ENCODE data around the gene ADIPOR1. TPM values are rescaled to one million over a fixed set of nuclear protein-coding genes. Genes with fewer than 3 reads are reported as not detected.
A peak's percentile ranks its signal among the peaks of the same experiment; 100 is the strongest.

ADIPOR1 gene
- polyA plus RNA-seq, 2 of the 4 experiments (the other 2 are of a cell fraction) = 56.4 to 131 TPM

DNA sequence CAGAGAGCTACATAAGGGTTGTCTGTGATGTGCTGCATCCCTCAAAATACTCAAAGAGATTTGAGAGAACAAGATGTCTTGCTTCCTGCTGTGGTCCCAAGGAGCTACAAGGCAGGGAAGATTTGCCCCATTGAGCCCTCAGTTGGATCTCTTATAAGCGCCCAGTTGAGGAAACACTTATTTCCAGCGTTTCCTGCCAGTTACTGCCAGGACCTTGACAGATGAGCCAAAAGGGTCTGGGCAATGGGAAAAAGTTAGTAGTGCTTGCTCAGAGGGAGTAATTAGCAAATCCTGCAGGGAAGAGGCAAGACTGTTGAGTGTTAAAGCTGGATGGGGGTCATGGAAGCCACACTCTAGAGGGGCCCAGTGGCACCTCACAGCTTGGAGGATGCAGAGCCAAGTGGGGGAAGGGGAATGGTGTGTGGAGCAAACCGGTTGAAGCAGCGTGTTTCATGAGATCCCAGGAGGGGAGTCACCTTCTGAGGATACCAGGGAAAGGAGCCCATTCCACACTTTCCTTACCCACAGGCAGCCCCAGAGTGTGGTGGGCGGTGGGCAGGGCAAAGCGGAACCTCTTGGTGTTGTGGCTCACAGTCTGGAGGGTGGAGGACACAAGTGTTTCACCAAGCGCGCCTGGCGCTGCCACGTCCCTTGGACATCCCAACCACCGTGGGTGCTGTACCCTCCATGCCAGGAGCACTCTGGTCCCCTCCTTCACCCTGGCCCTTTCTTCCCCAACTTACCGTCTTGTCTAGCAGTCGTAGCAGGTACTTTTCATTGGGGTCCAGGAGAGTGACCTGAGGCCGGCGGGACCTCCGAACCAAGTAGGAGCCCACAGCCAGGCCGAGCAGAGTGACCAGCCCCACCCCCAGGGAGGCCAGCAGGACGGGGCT, 8.1 kb upstream of the ADIPOR1 start:
- DNase-seq (ENCODE audit: low read depth in 1 of 2, low spot score in 1 of 2) = peak in 1 of 2 experiments; percentile 35
- Histone ChIP-seq H3K4me1 (peaks cover 10% of the 10 kb centered on the region; the same call in 2 of the 3 replicates), H3K27ac (peak overlapping the region; percentile 74 to 84), H3K4me3 (peak overlapping the region; percentile 79), H3K4me2 (peak overlapping the region; percentile 85), H3K9me3 (no peaks in the 10 kb centered on the region)
- ChIA-PET POLR2A (no interaction called here), CTCF (interaction anchor here (0.9 kb wide), 1 partner anchor 42 kb away, joined by 3 read pairs; no protein-coding TSS in a partner anchor)
- WGBS (ENCODE audit: missing lambda C conversion rate) = 71% methylated on average over 16 of the region's 18 CpGs
- no peak for FAIRE-seq
- TF ChIP-seq HOXA7 (CRISPR knock-in tag; IDR thresholded peaks at IDR 0.05) (no peak), PHF8 (IDR thresholded peaks at IDR 0.05; ENCODE audit: borderline replicate concordance, low read depth) (no peak)
- peak; percentile 6 to 11; a peak in 4 of 6 replicates for ATAC-seq

DNA sequence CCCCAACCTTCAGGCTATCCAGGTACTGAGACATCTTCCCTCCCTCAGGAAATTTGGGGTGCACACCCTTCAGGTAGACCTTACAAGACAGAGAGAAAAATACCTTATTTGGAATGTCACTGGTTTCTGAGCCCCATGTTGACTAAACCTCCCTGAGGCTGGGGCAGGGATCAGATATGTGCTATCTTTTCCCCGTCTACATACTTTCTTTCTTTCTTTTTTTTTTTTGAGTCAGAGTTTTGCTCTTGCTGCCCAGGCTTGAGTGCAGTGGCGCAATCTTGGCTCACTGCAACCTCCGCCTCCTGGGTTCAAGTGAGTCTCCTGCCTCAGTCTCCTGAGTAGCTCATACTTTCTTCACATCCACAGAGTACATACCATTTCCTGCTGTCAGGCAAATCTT, 7.3 kb upstream of the ADIPOR1 start:
- H3K9me3 ChIP-seq = no peaks in the 10 kb centered on the region
- no peak overlapping the region for H3K4me3 ChIP-seq
- ChIA-PET POLR2A (no interaction called here), CTCF (interaction anchor here (0.9 kb wide), 1 partner anchor 42 kb away, joined by 3 read pairs; no protein-coding TSS in a partner anchor)
- no peak overlapping the region for H3K4me2 ChIP-seq
- DNase-seq (ENCODE audit: low read depth in 1 of 2, low spot score in 1 of 2) (no peak), ATAC-seq (no peak), FAIRE-seq (no peak)
- no peak overlapping the region for H3K27ac ChIP-seq
- H3K4me1 ChIP-seq = peaks cover 10% of the 10 kb centered on the region; the same call in 2 of the 3 replicates
- TF ChIP-seq ZC3H11A (IDR thresholded peaks at IDR 0.05) (no peak), KDM5A (IDR thresholded peaks at IDR 0.05) (no peak), JUNB (IDR thresholded peaks at IDR 0.05) (no peak), RCOR1 (IDR thresholded peaks at IDR 0.05; ENCODE audit: low read depth, low read length) (no peak), EHF (CRISPR knock-in tag; IDR thresholded peaks at IDR 0.05) (no peak), ZSCAN20 (CRISPR knock-in tag; IDR thresholded peaks at IDR 0.05) (no peak), POLR2AphosphoS2 (conservative IDR thresholded peaks at IDR 0.05; ENCODE audit: low read length) (no peak), NPAS2 (CRISPR knock-in tag; IDR thresholded peaks at IDR 0.05; ENCODE audit: borderline replicate concordance) (no peak), ESRRA (IDR thresholded peaks at IDR 0.05; ENCODE audit: borderline replicate concordance, low read length) (no peak), CEBPB (IDR thresholded peaks at IDR 0.05) (no peak), BHLHE40 (IDR thresholded peaks at IDR 0.05; ENCODE audit: low read depth, low read length) (no peak), SMC3 (IDR thresholded peaks at IDR 0.05) (no peak), PHF8 (IDR thresholded peaks at IDR 0.05; ENCODE audit: borderline replicate concordance, low read depth) (no peak), SREBF2 (IDR thresholded peaks at IDR 0.05) (no peak)
- TF ChIP-seq, protein P1, sequence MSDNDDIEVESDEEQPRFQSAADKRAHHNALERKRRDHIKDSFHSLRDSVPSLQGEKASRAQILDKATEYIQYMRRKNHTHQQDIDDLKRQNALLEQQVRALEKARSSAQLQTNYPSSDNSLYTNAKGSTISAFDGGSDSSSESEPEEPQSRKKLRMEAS (IDR thresholded peaks at IDR 0.05) = no peak
- TF ChIP-seq, protein P2, sequence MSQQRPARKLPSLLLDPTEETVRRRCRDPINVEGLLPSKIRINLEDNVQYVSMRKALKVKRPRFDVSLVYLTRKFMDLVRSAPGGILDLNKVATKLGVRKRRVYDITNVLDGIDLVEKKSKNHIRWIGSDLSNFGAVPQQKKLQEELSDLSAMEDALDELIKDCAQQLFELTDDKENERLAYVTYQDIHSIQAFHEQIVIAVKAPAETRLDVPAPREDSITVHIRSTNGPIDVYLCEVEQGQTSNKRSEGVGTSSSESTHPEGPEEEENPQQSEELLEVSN (IDR thresholded peaks at IDR 0.05; ENCODE audit: borderline replicate concordance, low read depth) = no peak
- TF ChIP-seq, protein P3, sequence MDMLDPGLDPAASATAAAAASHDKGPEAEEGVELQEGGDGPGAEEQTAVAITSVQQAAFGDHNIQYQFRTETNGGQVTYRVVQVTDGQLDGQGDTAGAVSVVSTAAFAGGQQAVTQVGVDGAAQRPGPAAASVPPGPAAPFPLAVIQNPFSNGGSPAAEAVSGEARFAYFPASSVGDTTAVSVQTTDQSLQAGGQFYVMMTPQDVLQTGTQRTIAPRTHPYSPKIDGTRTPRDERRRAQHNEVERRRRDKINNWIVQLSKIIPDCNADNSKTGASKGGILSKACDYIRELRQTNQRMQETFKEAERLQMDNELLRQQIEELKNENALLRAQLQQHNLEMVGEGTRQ (IDR thresholded peaks at IDR 0.05) = no peak
- WGBS (ENCODE audit: missing lambda C conversion rate) = 84% methylated on average over 3 of the region's 3 CpGs

DNA sequence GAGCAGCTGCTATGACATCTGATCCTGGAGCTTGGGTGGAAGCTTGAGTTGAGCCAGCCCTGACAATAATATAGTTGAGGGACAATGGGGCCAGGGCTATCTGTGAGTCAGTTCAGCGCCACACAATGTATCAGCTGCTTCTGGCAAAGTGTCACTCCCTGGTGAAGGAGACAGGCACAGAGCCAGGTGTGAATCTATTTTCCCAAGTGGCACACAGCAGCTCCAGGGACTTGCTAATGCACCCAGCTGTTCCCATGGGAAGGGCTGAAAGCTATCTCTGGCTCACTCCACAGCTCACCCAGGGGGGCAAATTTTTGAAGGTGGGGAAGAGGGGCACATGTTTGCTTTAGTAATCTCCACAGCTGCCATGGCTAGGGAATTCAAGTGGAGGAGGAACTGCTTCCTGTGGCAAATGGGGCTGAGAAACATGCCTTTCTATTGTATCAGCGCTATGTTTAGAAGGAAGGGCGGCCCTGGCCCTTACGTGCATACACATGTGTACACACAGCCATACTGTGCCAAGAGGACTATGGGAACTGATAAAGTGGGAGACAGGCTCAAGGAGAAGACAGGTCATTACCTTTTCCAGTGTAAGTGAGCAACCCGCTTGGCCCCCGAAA, 6.8 kb upstream of the ADIPOR1 start:
- Histone ChIP-seq H3K4me1 (peaks cover 12% of the 10 kb centered on the region; the same call in 2 of the 3 replicates), H3K9me3 (no peaks in the 10 kb centered on the region), H3K27ac (no peak overlapping the region), H3K4me2 (no peak overlapping the region), H3K4me3 (no peak overlapping the region)
- FAIRE-seq = no peak
- ChIA-PET CTCF (interaction anchor here (0.9 to 1.3 kb wide), 2 partner anchors 43 to 308 kb away, joined by 3 read pairs; no protein-coding TSS in a partner anchor), POLR2A (no interaction called here)
- ATAC-seq = no peak
- no peak for DNase-seq (ENCODE audit: low read depth in 1 of 2, low spot score in 1 of 2)
- WGBS (ENCODE audit: missing lambda C conversion rate) = 78% methylated on average over 6 of the region's 6 CpGs
- TF ChIP-seq ZC3H11A (IDR thresholded peaks at IDR 0.05) (no peak), NPAS2 (CRISPR knock-in tag; IDR thresholded peaks at IDR 0.05; ENCODE audit: borderline replicate concordance) (no peak), FOSB (CRISPR knock-in tag; IDR thresholded peaks at IDR 0.05) (no peak), SREBF2 (IDR thresholded peaks at IDR 0.05) (no peak), EHMT2 (IDR thresholded peaks at IDR 0.05; ENCODE audit: low read depth) (no peak), JUN (IDR thresholded peaks at IDR 0.05) (no peak), MAZ (IDR thresholded peaks at IDR 0.05; ENCODE audit: borderline replicate concordance, low read depth, low read length) (no peak), HEYL (CRISPR knock-in tag; IDR thresholded peaks at IDR 0.05) (no peak), NR3C1 (IDR thresholded peaks at IDR 0.05) (no peak), BHLHE40 (IDR thresholded peaks at IDR 0.05; ENCODE audit: low read depth, low read length) (no peak), CHD2 (IDR thresholded peaks at IDR 0.05; ENCODE audit: low read length, partially characterized antibody) (no peak), MYC (IDR thresholded peaks at IDR 0.05; ENCODE audit: borderline replicate concordance, low read length) (no peak), RCOR1 (IDR thresholded peaks at IDR 0.05; ENCODE audit: low read depth, low read length) (no peak), HOXA7 (CRISPR knock-in tag; IDR thresholded peaks at IDR 0.05) (no peak)
- TF ChIP-seq, protein P4, sequence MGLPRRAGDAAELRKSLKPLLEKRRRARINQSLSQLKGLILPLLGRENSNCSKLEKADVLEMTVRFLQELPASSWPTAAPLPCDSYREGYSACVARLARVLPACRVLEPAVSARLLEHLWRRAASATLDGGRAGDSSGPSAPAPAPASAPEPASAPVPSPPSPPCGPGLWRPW (IDR thresholded peaks at IDR 0.05) = no peak
- TF ChIP-seq, protein P5, sequence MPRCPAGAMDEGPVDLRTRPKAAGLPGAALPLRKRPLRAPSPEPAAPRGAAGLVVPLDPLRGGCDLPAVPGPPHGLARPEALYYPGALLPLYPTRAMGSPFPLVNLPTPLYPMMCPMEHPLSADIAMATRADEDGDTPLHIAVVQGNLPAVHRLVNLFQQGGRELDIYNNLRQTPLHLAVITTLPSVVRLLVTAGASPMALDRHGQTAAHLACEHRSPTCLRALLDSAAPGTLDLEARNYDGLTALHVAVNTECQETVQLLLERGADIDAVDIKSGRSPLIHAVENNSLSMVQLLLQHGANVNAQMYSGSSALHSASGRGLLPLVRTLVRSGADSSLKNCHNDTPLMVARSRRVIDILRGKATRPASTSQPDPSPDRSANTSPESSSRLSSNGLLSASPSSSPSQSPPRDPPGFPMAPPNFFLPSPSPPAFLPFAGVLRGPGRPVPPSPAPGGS (IDR thresholded peaks at IDR 0.05) = no peak
- TF ChIP-seq, protein P2 (IDR thresholded peaks at IDR 0.05; ENCODE audit: borderline replicate concordance, low read depth) = no peak
